Mesenchymal stem cell (in vitro differentiated cells and primary cell): ENCODE measurements around the gene ABCB7.

Experiments
- DNase-seq: peaks from one replicate; pipeline ENCODE4 v3.0.0-alpha.2; 2013
- H2AFZ ChIP-seq: one replicate; pipeline ENCODE4 v1.6.1; 2013; ENCODE audit warnings: low read depth, mild to moderate bottlenecking, control low read depth, inconsistent platforms, low read length, moderate library complexity
- H2AK5ac ChIP-seq: 2 replicates; pipeline ENCODE4 v1.6.1; 2013; ENCODE audit warnings: low read length, moderate library complexity, mild to moderate bottlenecking, inconsistent platforms; ENCODE audit not compliant: severe bottlenecking
- H2BK120ac ChIP-seq: one replicate; pipeline ENCODE4 v1.6.1; 2013; ENCODE audit warnings: low read depth, mild to moderate bottlenecking, inconsistent platforms, low read length, moderate library complexity
- H2BK12ac ChIP-seq, 2 experiments: one replicate each; pipeline ENCODE4 v1.6.1; 2013; ENCODE audit warnings: inconsistent platforms in 2 of 2, low read length in 2 of 2, mild to moderate bottlenecking in 2 of 2, moderate library complexity in 2 of 2, control low read depth in 1 of 2
- H2BK15ac ChIP-seq: one replicate; pipeline ENCODE4 v1.6.1; 2013; ENCODE audit warnings: mild to moderate bottlenecking, low read depth, inconsistent platforms; ENCODE audit not compliant: poor library complexity, severe bottlenecking
- H2BK5ac ChIP-seq: 2 replicates; pipeline ENCODE4 v1.6.1; 2013; ENCODE audit warnings: low read depth, mild to moderate bottlenecking, low read length, control low read depth, inconsistent platforms; ENCODE audit not compliant: poor library complexity, severe bottlenecking
- H3K14ac ChIP-seq, 2 experiments: one replicate each; pipeline ENCODE4 v1.6.1; 2013; ENCODE audit warnings: inconsistent platforms in 2 of 2, low read length in 2 of 2, control low read depth in 1 of 2, mild to moderate bottlenecking in 1 of 2, moderate library complexity in 1 of 2
- H3K18ac ChIP-seq, 2 experiments: one replicate each; pipeline ENCODE4 v1.6.1; 2013; ENCODE audit warnings: inconsistent platforms in 2 of 2, low read length in 2 of 2, control low read depth in 1 of 2, low read depth in 1 of 2, mild to moderate bottlenecking in 1 of 2
- H3K23ac ChIP-seq, 2 experiments: one replicate each; pipeline ENCODE4 v1.6.1; 2013; ENCODE audit warnings: inconsistent platforms in 2 of 2, low read length in 2 of 2, mild to moderate bottlenecking in 2 of 2, moderate library complexity in 2 of 2, control low read depth in 1 of 2
- H3K27ac ChIP-seq: 2 replicates; pipeline ENCODE4 v1.5.1; 2013; ENCODE audit warnings: mild to moderate bottlenecking, moderate library complexity, low read length, control low read depth, inconsistent platforms; ENCODE audit not compliant: poor library complexity, severe bottlenecking
- H3K27me3 ChIP-seq, 2 experiments: 2 replicates each; pipeline versions ENCODE4 v1.6.1 to v1.7.0; 2013; ENCODE audit warnings: low read length in 2 of 2, mild to moderate bottlenecking in 2 of 2, moderate library complexity in 2 of 2, control low read depth in 1 of 2, inconsistent platforms in 1 of 2; ENCODE audit not compliant: control insufficient read depth in 1 of 2, insufficient read depth in 1 of 2
- H3K36me3 ChIP-seq, 2 experiments: 2 replicates each; pipeline versions ENCODE4 v1.6.1 to v1.7.0; 2013; ENCODE audit warnings: low read length in 2 of 2, control low read depth in 1 of 2, inconsistent platforms in 1 of 2, low read depth in 1 of 2, mild to moderate bottlenecking in 1 of 2; ENCODE audit not compliant: insufficient read depth in 2 of 2, control insufficient read depth in 1 of 2
- H3K4ac ChIP-seq, 2 experiments: one replicate each; pipeline ENCODE4 v1.6.1; 2013; ENCODE audit warnings: inconsistent platforms in 2 of 2, low read length in 2 of 2, mild to moderate bottlenecking in 2 of 2, moderate library complexity in 2 of 2, control low read depth in 1 of 2, low read depth in 1 of 2
- H3K4me1 ChIP-seq: 2 replicates; pipeline ENCODE4 v1.6.1; 2013; ENCODE audit warnings: low read depth, low read length, control low read depth; ENCODE audit not compliant: control insufficient read depth, insufficient read depth
- H3K4me2 ChIP-seq: 2 replicates; pipeline ENCODE4 v1.6.1; 2013; ENCODE audit warnings: low read length, mild to moderate bottlenecking, inconsistent platforms; ENCODE audit not compliant: poor library complexity, severe bottlenecking
- H3K4me3 ChIP-seq, 2 experiments: 2 replicates each; pipeline versions ENCODE4 v1.5.1 to v1.7.0; 2013; ENCODE audit warnings: low read length in 2 of 2, mild to moderate bottlenecking in 2 of 2, control low read depth in 1 of 2, low read depth in 1 of 2; ENCODE audit not compliant: insufficient read depth in 1 of 2
- H3K79me1 ChIP-seq: replicated peaks from 2 replicates; pipeline ENCODE4 v1.6.1; 2013; ENCODE audit warnings: mild to moderate bottlenecking, control low read depth, low read length, inconsistent platforms; ENCODE audit not compliant: poor library complexity, severe bottlenecking
- H3K9ac ChIP-seq: 2 replicates; pipeline ENCODE4 v1.7.0; 2013; ENCODE audit warnings: mild to moderate bottlenecking, low read length, moderate library complexity
- H3K9me3 ChIP-seq: 2 replicates; pipeline ENCODE4 v1.7.0; 2013; ENCODE audit warnings: mild to moderate bottlenecking, low read length; ENCODE audit not compliant: control insufficient read depth
- H4K8ac ChIP-seq: one replicate; pipeline ENCODE4 v1.6.1; 2013; ENCODE audit warnings: inconsistent platforms, mild to moderate bottlenecking, low read length, moderate library complexity
- H4K91ac ChIP-seq: one replicate; pipeline ENCODE4 v1.6.1; 2013; ENCODE audit warnings: mild to moderate bottlenecking, low read length, inconsistent platforms
- WGBS: methylation state at CpG from one replicate; pipeline ENCODE4 v1.1.7; 2013; ENCODE audit warnings: mixed read lengths; 5-methylcytosine and 5-hydroxymethylcytosine counted together

The ABCB7 gene

DNA sequence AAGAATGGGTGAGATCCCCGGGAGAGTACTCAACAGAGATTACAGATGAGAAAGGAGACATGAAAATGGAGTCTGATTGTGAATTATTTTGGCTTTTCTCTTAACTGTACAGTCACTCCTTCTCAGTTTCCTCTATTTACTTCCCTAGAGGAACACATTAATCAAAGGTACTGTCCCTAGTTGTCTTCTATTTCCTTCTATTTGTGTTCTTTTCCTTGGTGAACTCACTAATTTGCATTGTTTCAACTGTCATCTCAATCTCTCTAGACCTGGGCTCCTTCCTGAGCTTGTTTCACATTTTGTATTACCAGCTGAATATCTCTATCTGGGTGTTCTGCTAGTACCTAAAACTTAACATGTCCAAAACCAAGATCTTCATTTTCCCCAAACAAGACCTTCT is 59.8 kb downstream of the ABCB7 start:
- Histone ChIP-seq H3K4me1 (no peaks in the 10 kb centered on the region), H3K27ac (no peak overlapping the region), H3K4me3 (no peak overlapping the region), H3K23ac (no peak overlapping the region), H2AFZ (no peak overlapping the region), H3K9me3 (no peaks in the 10 kb centered on the region), H2BK12ac (no peak overlapping the region), H4K8ac (no peak overlapping the region), H2BK120ac (no peak overlapping the region), H3K14ac (no peak overlapping the region), H3K4me2 (no peak overlapping the region), H3K36me3 (no peaks in the 10 kb centered on the region), H3K18ac (no peak overlapping the region), H4K91ac (no peak overlapping the region), H3K9ac (no peak overlapping the region), H2AK5ac (no peak overlapping the region), H2BK5ac (no peak overlapping the region), H3K27me3 (no peaks in the 10 kb centered on the region), H3K4ac (no peak overlapping the region), H2BK15ac (no peak overlapping the region), H3K79me1 (no peaks in the 10 kb centered on the region)
- no peak for DNase-seq
- no CpG with 5 or more reads among the region's 1 CpG for WGBS

DNA sequence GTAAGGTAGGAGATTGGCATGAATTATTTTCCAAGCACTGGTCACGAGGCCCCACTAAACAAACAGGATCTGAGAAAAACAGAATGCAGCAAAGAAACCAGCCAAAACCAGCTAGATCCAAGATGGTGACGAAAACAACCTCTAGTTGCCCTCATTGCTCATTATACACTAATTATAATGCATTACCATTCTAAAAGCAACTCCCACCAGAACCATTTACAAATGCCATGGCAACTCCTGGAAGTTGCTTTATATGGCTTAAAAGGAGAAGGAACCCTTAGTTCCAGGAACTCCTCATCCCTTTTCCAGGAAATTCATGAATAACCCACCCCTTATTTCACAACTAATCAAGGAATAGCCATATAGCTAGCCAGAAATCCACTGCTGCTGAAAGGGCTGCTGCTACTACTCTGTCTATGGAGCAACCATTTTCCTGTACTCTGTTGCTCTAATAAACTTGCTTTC is 69.3 kb downstream of the ABCB7 start:
- no peak overlapping the region for H2BK12ac ChIP-seq
- no peaks in the 10 kb centered on the region for H3K36me3 ChIP-seq
- no peaks in the 10 kb centered on the region for H3K9me3 ChIP-seq

DNA sequence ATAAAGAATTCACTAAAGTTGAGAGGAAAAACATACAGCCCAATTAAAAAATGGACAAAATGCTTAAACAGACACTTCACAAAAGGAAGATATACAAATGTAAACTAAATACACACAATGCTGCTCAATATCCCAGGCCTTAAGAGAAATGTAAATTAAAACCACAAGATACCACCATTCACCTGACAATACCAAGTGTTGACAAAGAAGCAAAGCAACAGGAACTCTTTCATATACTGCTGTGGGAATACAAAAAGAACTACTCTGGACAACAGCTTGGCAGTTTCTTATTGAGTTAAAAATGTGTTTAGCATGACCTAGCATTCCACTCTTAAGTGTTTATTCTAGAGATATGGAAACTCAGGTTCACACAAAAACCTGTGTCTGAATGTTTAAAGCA is 71.3 kb downstream of the ABCB7 start:
- Histone ChIP-seq H3K14ac (no peak overlapping the region), H2BK120ac (no peak overlapping the region), H3K23ac (no peak overlapping the region), H3K9me3 (no peaks in the 10 kb centered on the region), H2BK5ac (no peak overlapping the region), H3K18ac (no peak overlapping the region), H3K27me3 (no peaks in the 10 kb centered on the region), H3K4me2 (no peak overlapping the region), H4K8ac (no peak overlapping the region), H3K4ac (no peak overlapping the region), H4K91ac (no peak overlapping the region), H2BK12ac (no peak overlapping the region), H2AK5ac (no peak overlapping the region), H3K4me1 (no peaks in the 10 kb centered on the region), H3K36me3 (no peaks in the 10 kb centered on the region), H3K4me3 (no peak overlapping the region), H3K27ac (no peak overlapping the region), H2BK15ac (no peak overlapping the region), H2AFZ (no peak overlapping the region), H3K79me1 (no peaks in the 10 kb centered on the region), H3K9ac (no peak overlapping the region)
- no peak for DNase-seq

More for the DNA sequence above, 69.3 kb downstream of the ABCB7 start:
- DNase-seq, result peak; percentile 15
- H3K18ac ChIP-seq, result no peak overlapping the region
- H2AFZ ChIP-seq, result no peak overlapping the region
- H4K8ac ChIP-seq, result no peak overlapping the region
- no peak overlapping the region for H3K23ac ChIP-seq
- no peak overlapping the region for H2BK5ac ChIP-seq
- no peak overlapping the region for H2BK120ac ChIP-seq
- H2BK15ac ChIP-seq, result no peak overlapping the region
- 97% methylated on average over 2 of the region's 2 CpGs for WGBS
- H3K9ac ChIP-seq, result peak overlapping the region; percentile 47
- H3K4me3 ChIP-seq, result no peak overlapping the region
- no peaks in the 10 kb centered on the region for H3K4me1 ChIP-seq
- H3K27me3 ChIP-seq, result no peaks in the 10 kb centered on the region
- H4K91ac ChIP-seq, result no peak overlapping the region
- no peak overlapping the region for H3K27ac ChIP-seq
- H2AK5ac ChIP-seq, result no peak overlapping the region
- H3K79me1 ChIP-seq, result no peaks in the 10 kb centered on the region
- no peak overlapping the region for H3K4me2 ChIP-seq
- no peak overlapping the region for H3K14ac ChIP-seq
- H3K4ac ChIP-seq, result no peak overlapping the region

DNA sequence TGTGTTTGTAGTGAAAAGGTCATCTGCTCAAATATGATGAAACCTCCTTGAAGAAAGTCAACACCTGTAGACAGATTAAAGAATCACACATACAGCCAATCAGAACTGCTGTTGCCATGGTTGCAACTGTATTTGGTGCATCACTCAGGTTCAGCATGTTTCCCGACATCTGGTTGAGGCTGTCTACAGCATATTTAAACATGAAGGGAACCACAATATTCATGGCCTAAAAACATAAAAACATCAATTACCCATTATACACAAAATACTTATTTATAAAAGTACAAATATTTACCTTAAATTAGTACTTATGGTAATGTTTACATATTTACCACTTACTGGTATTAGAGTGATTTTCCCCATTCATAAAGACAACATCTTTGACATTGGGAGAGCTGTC is 79.7 kb downstream of the ABCB7 start:
- no peak overlapping the region for H3K14ac ChIP-seq
- no peaks in the 10 kb centered on the region for H3K79me1 ChIP-seq
- no peak overlapping the region for H3K27ac ChIP-seq
- no peak overlapping the region for H3K4ac ChIP-seq
- no peak overlapping the region for H3K23ac ChIP-seq
- peaks cover 0 to 4% of the 10 kb centered on the region in 2 experiments for H3K27me3 ChIP-seq
- H4K91ac ChIP-seq, result no peak overlapping the region
- H2AK5ac ChIP-seq, result no peak overlapping the region
- H3K4me3 ChIP-seq, result no peak overlapping the region
- H2BK15ac ChIP-seq, result no peak overlapping the region
- no peak overlapping the region for H4K8ac ChIP-seq
- no peak overlapping the region for H3K4me2 ChIP-seq
- H3K4me1 ChIP-seq, result no peaks in the 10 kb centered on the region
- no peaks in the 10 kb centered on the region for H3K9me3 ChIP-seq
- H3K9ac ChIP-seq, result no peak overlapping the region
- H3K18ac ChIP-seq, result no peak overlapping the region
- no peak overlapping the region for H2BK12ac ChIP-seq
- H2AFZ ChIP-seq, result no peak overlapping the region
- no peak overlapping the region for H2BK5ac ChIP-seq
- no peak overlapping the region for H2BK120ac ChIP-seq
- DNase-seq, result no peak
- WGBS, result no CpG with 5 or more reads among the region's 1 CpG
- no peaks in the 10 kb centered on the region for H3K36me3 ChIP-seq
